Epithelial cell of proximal tubule (primary cell): Measurements from ENCODE around the gene SRGAP2B. TPM values are rescaled to one million over a fixed set of nuclear protein-coding genes. Genes with fewer than 3 reads are reported as not detected.
"Not testable (repeated sequence)": the region's sequence is repeated elsewhere in the genome, so short reads cannot be mapped to it uniquely, and the experiment has no call there.

Experiments
- DNase-seq: peaks from one replicate; pipeline ENCODE4 v3.0.0-alpha.2; 2011; ENCODE audit warnings: low read depth
- H3K4me3 ChIP-seq: 2 replicates; pipeline ENCODE4 v1.5.1; 2011; ENCODE audit warnings: low read depth, mild to moderate bottlenecking, low read length
- total RNA-seq: library from RNA; depleted of rRNA; stranded (reverse); fragments of >200 nt; gene quantifications from 2 replicates; pipeline ENCODE4 v1.2.3, GENCODE V29; 2015

The SRGAP2B gene
- total RNA-seq, 1 donor from 2014 or later: 40.8 TPM

DNA sequence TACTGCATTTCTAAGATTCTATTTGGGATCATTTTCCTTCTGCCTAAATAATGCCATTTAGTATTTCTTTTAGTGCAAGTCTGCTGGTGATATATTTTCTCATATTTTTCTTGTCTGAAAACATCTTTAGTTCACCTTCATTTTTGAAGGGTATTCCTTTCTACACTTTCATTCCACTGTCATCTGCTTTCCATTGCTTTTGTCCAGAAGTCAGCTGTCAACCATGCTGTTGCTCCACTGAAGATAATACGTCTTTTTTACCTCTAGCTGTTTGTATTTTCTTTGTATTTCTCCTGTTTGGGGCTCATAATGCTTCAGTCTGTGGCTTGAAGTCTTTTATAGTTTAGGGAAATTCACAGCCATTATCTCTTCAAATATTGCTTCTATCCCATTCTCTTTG, 167.8 kb downstream of the SRGAP2B start:
- DNase-seq, H3K4me3 ChIP-seq: not testable (repeated sequence)

DNA sequence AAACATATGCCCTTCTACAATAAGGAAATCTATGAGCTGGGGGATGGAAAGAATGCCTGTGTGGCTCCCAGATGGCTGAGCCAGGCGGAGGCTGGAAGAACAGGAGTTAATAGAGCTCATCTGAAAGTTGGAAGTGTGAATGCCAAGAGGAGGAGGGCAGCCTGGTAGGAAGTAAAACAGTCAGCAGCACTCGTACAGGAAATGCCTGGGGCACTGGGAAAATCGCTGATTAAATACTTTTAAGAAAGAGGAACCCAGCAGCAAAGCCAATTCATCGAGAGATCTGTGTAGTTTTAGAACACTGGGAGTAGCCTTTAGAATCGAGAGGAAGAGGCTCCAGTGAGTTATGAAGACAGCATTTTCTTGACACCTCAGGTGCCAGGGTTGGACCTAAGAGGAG, 171.5 kb downstream of the SRGAP2B start:
- DNase-seq, H3K4me3 ChIP-seq: not testable (repeated sequence)

DNA sequence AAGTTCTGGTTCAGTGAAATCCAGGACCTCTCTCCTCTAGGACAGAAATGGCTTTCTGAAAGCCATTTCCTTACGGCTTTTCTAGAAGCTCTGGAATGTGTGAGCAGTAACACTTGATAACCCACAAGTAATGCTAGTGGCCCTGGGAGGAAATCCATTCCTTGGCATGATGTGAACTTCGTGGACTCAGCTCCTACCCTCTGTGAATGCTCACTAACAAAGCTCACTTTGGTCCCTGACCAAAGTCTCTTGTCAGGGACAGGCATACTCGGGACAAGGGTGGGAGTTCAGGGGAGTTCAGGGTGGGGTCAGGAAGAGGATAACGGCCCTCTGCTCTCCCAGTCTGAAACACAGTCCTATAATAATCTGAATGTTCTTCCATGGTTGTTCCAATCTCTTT, 172.3 kb downstream of the SRGAP2B start:
- H3K4me3 ChIP-seq, DNase-seq: not testable (repeated sequence)

DNA sequence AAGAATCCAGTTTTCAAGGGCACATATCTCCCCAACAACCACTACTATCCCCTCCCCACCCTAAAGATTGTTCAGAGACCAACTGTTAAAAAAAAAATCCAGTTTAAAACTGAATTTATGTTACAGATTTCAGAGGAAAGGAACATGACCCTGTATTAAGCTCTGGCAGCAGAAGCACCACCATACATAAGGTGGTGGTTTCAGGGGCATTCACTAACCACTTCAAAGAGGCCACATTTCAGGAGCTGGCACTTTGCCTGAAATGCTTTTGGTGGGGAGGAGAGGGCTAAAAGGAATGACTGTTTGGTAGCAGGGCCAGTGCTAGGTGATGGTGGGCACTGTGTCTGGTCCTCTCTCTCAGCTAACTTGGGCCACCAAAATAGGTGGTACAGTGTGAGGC, 176.0 kb downstream of the SRGAP2B start:
- not testable (repeated sequence) for DNase-seq

DNA sequence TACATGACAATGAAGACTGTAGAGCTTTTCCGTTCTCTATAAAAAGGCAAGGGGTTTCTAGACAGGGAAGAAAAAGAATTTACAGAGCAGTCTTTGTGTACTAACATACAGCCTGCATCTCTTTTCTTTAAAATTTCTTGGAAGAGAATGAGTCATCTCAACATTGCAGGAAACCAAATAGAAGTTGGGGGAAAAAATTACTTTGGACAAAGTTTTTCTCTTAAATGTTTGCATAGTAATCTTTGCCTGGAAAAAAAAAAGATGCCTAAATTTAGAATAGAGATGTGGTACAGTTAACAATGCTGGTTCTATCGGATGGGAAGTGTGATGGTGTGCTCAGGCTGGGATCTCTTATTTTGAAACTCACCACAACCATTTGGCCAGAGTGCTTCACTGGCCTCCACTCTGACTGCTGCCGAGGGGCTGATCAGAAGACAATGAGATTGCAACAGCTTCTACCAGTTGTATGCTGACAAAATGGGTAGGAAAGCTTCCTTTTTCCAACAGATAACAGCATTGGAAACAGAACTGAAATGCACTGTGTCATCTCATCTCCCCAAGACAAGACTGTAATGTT, 177.0 kb downstream of the SRGAP2B start:
- DNase-seq, H3K4me3 ChIP-seq: not testable (repeated sequence)

More for the DNA sequence above, 176.0 kb downstream of the SRGAP2B start:
- H3K4me3 ChIP-seq: not testable (repeated sequence)

DNA sequence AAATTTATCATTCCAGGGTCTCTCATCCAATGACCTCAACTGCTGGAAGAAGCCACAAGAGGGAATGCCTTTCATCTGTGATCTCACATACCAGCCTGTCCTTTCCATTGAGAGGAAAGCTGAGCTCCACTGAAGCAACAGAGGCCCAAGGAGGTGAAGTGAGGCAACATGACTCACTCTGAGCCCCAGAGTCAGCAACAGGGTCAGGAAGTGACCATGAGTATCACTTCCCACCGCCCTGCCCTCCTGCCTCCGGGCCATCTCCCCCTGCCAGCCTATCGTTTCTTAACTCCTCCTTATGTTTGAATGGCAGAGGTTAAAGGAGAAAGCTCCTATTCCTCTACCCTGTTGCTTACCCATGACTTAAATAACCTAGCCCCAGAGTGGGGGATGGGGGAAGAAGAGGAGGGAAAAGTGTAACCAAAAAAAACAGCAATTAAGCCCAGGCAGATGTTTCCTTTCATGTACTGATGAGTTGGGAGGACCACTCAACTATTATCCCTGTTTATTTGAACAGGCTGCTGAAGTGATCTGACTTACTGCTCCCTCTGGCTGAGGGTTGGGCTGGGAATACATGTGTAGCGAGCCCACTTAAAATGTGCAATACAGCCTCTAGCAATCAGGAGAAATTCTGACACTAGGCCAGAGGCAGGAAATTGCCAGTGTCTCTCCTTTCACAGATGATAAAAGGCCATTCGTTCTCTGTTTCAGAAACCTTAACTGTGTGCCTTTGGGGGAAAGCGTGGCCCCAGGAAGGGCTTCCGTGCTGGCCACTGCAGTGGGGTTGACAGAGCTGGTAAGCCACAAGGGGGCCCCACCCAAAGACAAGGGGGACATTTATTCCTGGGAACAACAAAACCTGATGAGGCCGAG, 177.7 kb downstream of the SRGAP2B start:
- H3K4me3 ChIP-seq, DNase-seq: not testable (repeated sequence)

DNA sequence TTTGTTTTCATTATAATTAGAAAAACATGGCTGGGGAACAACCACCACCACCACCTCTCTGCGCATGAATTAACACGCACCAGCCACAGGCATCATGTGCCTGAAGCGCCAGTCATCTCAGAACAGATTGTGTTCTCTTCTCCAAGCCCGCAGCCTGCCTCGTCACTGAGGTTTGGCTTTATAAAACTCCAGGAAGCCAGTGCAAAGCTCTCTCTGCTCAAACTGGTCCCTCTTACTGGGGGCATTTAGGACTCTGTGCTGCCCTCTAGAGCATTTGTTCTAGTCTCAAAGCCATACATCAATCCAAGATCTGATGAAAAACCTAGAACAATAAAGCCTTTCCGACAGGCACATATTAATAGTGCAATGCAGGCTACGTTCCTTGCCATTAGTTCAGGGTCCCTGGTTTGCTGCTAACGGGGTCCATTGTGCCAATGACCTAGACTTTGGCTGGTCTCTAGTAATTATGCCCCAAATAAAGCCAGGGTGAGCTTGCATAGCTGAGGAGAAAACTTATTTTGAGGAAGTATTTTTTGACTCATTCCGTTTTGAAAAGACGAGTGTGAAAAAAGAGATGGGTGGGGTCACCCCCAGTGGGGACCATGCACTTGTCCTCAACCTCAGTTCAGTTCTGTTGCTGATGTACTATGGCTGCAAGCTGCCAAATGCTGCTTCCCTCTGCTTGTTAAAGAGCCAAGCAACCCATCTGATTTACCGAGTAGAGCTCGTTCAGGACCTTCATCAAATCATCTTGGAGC, 181.0 kb downstream of the SRGAP2B start:
- not testable (repeated sequence) for DNase-seq, H3K4me3 ChIP-seq

DNA sequence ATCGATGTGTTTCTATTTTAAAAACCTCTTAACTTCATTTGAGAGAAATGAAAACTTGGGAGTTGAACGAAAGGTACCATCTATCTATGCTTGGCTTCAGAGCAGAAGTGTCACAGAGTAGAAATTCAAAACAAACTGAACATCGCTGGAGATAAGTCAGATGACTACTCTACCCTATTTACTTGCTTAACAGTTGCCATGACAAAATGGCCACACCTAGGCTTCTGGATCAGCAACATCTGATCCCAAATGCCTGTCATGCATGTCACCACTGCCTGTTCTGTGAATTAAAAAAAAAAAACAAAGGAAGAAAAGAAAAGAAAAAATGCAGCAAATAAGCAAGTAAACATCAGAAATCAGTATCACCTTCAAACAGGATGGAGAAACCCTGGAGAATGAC, 181.7 kb downstream of the SRGAP2B start:
- H3K4me3 ChIP-seq, DNase-seq: not testable (repeated sequence)

- not testable (repeated sequence) for H3K4me3 ChIP-seq, DNase-seq
Measured at GRCh38 chr1:144910729-144911128, 184.4 kb downstream of the SRGAP2B start.

GRCh38 chr1:144900841-144901240, 194.3 kb downstream of the SRGAP2B start:
- H3K4me3 ChIP-seq, DNase-seq: not testable (repeated sequence)

DNA sequence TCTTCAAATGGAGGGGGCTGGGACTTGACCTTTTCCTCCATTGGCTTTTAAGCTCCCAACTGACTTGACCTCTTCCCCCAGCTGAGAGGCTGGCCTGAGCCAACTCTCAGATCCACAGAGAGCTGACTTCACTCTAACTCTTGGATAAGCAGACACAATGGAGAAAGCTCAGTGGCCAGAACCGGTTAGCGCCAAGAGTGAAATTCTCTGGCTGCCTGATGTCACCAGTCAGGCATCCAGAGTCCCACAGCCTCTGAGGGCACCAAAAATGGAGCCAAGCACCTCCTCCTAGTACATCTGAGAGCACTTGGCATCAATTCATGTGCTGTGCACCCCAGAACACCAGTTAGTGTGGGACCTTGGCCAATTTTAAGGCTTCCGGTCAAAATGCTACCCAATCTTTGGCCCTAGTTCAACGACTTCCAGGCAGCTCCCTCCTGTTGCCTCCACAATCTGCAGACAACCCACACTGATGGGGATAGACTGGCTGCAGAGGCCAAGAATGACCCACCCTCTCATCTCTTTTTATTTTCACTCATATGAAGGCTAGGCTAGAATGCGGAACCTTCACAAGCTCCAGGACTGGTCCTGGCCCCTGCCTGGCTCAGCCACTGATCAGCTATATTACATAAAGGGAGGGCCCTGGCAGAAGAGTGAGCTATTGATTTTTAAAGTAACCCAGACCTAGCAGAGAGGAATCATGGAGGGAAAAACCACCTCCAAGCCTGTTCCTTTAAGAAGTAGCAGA, 200.5 kb downstream of the SRGAP2B start:
- DNase-seq, H3K4me3 ChIP-seq: not testable (repeated sequence)

DNA sequence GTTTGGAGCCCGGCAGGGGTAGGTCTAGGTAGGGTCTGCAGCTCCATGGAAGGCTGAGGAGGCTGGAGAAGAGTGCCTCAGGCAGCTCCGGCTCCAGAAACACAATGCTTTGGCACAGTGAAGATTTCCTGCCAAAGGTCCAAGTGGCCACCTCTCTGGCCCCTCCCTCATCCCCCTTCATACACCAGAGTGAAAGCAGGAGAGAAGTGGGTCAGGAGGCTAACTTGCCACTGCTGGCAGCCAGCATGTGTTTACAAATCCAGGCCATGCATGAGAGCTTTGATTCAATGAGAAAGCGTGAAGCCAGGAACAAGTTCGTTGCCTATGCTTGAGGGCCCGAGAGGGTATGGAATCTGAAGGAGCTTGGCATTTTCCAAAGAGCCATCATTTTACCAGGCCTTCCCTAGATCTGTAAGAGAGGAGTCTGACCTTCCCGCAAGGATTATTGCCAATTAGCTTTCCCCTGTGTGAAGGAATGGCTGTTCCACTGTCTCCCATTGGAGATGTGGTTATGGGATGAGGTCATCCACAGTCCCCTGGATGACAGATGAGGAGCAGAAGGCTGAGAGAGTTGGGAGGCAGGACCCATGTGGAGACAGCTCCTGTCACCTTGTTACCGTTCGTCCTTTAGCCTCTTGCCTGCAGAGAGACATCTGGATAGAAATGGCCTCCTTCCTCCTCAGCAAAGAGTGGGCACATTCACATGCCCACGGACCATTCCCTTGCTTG, 201.3 kb downstream of the SRGAP2B start:
- DNase-seq, H3K4me3 ChIP-seq: not testable (repeated sequence)

- DNase-seq, H3K4me3 ChIP-seq: not testable (repeated sequence)
Measured at GRCh38 chr1:144893062-144893461, 202.1 kb downstream of the SRGAP2B start.

DNA sequence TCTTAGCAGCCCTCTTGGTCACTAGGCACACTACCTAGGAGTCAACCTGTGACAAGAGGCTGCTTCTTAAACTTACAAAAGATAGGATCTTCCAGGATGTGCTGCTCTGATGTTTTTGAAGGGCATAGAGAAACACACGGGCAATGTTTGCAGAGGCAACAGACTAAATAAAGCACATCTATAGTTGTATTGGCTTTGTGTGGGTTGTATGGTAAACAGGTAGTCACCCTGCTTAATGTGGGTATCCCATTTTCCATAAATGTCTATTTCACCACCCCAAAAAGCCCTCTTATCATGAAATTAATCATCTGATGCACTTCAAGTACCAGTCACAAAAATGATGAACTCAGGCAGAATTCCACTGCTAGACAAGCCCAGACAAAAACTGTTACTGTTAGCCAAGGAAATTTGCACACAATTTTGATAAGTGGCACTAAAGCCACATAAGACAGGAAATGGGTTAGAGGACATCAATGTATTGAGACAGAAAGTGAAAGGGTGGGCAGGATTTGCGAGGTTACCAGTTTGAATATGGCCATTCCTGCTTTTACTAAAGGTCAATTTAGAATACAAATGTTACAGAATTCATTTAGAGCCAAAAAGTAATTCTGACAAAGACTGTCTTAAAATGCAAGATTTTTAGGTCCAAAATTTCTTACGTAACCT, 205.5 kb downstream of the SRGAP2B start:
- not testable (repeated sequence) for DNase-seq, H3K4me3 ChIP-seq

GRCh38 chr1:144883022-144883421, 212.1 kb downstream of the SRGAP2B start:
- H3K4me3 ChIP-seq: peak overlapping the region; percentile 57
- not testable (repeated sequence) for DNase-seq

- not testable (repeated sequence) for DNase-seq, H3K4me3 ChIP-seq
Measured at GRCh38 chr1:144882343-144882742, 212.8 kb downstream of the SRGAP2B start.

GRCh38 chr1:144858607-144859006, 236.5 kb downstream of the SRGAP2B start:
- H3K4me3 ChIP-seq, DNase-seq: not testable (repeated sequence)
